Left renal cortex interstitium (tissue), 4 donors: ENCODE measurements around the gene EXO5. TPM values are rescaled to one million over a fixed set of nuclear protein-coding genes. Genes with fewer than 3 reads are reported as not detected.
"Not testable (repeated sequence)": the region's sequence is repeated elsewhere in the genome, so short reads cannot be mapped to it uniquely, and the experiment has no call there.

ENCODE experiments used
- DNase-seq, 4 donors: peaks; one replicate each; pipeline ENCODE4 v3.0.0-alpha.2; 2013; ENCODE audit warnings: low read depth in 4 of 4, low spot score in 2 of 4, missing footprints in 1 of 4
- polyA plus RNA-seq, 4 donors: library from polyadenylated mRNA; unstranded; fragments of 120-200 nt; gene quantifications; one replicate each; pipeline ENCODE4 v1.2.1, GENCODE V29; 2013; ENCODE audit not compliant: insufficient read length in 4 of 4

The EXO5 gene, protein sequence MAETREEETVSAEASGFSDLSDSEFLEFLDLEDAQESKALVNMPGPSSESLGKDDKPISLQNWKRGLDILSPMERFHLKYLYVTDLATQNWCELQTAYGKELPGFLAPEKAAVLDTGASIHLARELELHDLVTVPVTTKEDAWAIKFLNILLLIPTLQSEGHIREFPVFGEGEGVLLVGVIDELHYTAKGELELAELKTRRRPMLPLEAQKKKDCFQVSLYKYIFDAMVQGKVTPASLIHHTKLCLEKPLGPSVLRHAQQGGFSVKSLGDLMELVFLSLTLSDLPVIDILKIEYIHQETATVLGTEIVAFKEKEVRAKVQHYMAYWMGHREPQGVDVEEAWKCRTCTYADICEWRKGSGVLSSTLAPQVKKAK
- polyA plus RNA-seq = 10 to 100 TPM; 10.8 to 13.5 (median 11.6) TPM

DNA sequence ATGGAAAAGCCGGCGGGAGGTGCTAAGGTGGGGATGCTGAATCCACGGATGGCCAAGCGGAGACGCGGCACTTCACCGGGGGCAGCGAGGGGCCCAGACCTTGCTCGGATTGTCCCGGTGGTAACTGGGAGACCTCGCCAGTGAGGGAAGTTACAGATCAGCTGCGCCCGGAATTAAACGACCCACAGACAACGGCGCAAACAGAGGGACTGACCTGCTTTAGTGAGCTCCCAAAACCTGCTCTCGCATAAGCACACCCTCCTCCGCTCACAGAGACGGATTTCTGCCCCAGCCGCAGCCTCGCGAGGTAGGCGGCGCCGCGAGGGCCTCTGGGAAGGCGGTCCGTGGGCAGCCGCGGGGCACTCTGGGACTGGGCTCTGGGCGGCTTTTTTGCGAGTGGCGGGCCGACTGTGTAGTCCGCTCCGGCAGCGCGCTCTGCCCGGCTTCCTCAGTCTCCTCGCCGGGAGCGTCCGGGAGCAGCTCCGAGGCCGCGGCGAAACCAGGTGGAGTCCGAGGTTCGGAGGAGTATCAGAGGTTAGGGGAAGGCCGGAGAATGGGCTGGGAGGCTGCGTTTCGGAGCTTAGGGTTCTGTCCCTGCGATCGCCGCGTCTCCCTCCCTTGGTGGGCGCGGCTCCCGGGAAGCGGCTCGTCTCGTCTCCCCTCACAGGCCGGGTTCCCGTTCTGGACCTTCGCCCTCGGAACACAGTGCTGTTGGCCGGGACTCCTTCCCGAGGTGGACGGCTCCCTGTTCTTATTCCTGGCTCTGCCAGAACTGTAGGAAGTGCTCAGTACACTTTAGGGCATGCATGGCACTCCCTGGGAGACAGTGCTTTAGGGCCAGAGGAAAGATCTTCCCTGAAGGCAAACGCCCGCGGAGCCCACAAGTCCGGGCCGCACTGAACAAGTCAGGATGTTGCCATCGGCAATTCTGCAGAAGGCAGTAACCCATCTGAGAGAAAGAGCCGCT lies at the start of gene EXO5:
EXO5 (plus strand) TSS at position 393 of the 967 bp plus-strand sequence. CDS start 5,778 bp downstream, outside the sequence.
- DNase-seq = peak in 3 of 4 donors; percentile 41 to 65 (median 59)

DNA sequence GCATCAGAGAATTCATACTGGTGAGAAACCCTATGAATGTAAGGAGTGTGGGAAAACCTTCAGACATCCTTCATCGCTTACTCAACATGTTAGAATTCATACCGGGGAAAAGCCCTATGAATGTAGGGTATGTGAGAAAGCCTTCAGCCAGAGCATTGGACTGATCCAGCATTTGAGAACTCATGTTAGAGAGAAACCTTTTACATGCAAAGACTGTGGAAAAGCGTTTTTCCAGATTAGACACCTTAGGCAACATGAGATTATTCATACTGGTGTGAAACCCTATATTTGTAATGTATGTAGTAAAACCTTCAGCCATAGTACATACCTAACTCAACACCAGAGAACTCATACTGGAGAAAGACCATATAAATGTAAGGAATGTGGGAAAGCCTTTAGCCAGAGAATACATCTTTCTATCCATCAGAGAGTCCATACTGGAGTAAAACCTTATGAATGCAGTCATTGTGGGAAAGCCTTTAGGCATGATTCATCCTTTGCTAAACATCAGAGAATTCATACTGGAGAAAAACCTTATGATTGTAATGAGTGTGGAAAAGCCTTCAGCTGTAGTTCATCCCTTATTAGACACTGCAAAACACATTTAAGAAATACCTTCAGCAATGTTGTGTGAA lies 45.5 kb upstream of the EXO5 start:
- DNase-seq = no peak

DNA sequence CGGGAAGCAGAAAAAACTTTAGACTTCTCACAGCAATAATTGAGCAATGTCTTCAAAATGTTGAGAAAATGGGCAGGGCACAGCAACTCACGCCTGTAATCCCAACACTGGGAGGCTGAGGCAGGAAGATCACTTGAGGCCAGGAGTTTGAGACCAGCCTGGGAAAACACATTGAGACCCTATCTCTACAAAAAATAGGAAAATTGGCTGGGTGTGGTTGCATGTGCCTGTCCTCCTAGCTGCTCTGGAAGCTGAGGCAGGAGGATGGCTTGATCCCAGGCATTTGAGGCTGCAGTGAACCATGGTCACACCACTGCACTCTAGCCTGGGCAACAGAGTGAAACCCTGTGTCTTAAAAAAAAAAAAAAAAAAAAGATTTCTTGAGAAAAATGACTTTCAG lies 39.2 kb upstream of the EXO5 start:
- DNase-seq = no peak

DNA sequence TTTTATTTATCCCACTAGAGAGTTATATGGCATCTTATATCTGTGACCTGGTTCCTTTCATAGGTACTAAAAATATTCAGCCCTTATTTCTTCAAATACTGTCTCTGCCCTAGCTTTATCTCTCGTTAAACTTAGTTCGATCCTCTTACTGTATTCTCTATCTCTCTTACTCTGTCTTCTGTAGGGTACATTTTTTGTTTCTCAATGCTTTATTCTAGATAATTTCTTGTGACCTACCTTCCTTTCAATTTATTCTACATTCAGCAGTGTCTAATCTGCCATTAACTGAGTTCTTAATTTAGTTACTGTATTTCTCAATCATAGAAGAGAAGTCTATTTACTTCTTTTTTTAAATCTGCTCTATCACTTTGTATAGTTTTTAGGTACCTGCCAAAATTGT lies 33.3 kb upstream of the EXO5 start:
- no peak for DNase-seq

DNA sequence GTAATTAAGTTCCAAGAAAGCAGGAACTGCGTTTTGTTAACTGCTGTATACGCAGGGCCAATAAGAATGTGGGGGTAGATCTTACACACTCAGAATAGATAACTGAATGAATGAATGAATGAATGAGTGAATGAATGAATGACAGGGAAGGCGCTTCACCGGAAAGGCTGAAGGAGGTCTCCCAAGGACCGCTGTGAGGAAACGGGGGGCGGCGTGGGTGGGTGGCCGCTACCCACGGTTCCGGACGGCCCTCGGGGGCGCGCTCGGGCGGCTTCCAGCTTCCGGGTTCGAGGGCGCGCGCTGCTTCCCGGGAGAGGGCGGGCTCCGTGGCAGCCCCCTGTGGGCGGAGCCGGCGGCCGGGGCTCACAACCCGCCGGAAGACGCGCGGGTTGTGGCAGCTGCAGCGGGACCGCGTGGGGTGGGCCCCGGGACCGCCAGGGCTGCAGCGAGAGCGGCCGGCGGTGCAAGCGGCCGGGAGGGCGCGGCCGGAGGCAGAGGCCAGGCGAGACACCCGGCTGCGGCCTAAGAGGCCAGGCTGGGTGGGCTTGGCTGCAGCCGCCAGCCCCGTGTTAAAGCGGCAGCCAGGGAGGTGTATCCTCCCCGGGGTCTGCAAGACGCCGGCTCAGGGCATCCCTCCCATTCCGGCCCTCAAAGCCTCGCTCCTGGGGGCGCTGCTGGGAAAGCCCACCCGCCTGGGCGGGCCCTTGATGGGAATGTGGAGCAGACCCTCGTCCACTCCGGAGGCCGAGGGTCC lies 31.5 kb upstream of the EXO5 start, which contains the start of gene ZFP69:
ZFP69 (plus strand) TSS at position 367 of the 754 bp plus-strand sequence. CDS start 2,072 bp downstream, outside the sequence.
- DNase-seq = peak in 3 of 4 donors; percentile 31 to 56 (median 44)

DNA sequence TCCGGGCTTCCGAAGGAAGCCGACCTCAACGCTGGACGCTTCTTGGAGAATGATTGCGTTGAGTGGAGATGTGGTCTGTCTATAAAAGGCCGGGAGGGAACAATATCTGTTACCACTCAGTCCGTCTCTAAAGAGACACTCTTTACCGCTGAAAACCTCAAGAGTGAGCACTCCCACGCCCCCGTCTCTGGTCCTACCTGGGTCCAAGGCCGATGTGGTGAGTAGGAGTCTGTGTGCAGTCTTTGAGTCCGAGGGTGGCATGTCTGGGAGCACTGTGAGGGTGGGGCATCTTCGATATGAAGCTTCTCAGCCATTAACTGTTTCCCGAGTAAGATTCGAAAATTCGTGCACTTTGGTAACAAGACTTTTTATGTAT lies 30.9 kb upstream of the EXO5 start:
- DNase-seq = peak in 2 of 4 donors; percentile 16 to 19

DNA sequence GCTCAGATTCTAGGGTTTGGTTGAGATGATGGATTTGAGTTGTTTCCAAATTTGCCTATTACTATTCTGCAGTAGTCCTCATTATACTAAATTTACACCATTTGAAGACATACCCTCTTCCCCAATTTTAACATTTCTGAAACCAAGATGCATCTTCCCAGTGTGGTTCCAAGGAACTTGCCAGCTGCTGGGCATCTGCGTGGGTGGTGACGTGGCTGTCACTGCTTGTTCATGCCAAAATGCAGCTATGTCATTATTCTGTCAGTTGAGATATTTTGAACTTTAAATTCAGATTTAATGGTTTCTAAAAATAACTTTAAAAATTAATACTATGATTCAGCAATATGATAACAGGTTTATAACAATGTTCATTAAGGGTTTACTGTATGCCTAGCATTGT lies 30.3 kb upstream of the EXO5 start:
- no peak for DNase-seq

DNA sequence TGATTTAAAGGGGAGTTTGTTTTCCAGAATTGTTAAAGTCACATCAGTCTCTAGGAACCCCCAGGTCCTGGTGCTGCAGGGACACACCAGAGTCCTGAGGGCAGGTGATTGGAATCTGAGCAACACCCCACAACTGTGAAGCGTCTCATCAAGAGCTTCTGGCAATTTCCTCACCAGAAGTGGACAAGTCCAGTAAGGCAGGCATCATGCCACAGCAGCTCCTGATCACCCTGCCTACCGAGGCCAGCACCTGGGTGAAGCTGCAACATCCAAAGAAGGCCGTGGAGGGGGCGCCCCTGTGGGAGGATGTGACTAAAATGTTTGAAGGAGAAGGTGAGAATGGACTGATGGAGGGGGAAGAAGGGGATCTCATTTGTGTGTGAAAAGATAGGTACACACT lies 29.4 kb upstream of the EXO5 start:
- DNase-seq = no peak

DNA sequence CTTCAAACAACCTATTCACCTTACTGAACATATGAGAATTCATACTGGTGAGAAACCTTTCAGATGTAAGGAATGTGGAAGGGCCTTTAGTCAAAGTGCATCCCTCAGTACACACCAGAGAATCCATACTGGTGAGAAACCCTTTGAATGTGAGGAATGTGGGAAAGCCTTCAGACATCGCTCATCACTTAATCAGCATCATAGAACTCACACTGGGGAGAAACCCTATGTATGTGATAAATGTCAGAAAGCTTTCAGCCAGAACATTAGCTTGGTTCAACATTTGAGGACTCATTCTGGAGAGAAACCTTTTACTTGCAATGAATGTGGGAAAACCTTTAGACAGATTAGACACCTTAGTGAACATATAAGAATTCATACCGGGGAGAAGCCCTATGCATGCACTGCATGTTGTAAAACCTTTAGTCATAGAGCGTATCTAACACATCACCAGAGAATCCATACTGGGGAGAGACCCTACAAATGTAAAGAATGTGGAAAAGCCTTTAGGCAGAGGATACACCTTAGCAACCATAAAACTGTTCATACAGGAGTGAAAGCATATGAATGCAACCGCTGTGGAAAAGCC lies 13.2 kb upstream of the EXO5 start:
- DNase-seq = no peak

DNA sequence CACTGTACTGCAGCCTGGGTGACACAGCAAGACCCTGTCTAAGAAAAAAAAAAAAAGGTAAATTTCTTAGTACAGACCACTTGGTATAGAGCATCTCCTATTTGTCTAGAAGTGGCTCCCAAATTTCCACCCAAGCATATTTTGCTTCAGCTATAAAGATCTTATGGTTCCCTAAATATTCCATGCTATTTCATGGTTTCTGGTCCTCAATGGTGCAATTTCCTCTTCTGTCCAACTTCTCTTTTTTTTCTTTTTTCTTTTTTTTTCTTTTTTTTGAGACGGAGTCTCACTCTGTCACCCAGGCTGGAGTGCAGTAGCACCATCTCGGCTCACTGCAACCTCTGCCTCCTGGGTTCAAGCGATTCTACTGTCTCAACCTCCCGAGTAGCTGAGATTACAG lies 5.9 kb upstream of the EXO5 start:
- not testable (repeated sequence) for DNase-seq

DNA sequence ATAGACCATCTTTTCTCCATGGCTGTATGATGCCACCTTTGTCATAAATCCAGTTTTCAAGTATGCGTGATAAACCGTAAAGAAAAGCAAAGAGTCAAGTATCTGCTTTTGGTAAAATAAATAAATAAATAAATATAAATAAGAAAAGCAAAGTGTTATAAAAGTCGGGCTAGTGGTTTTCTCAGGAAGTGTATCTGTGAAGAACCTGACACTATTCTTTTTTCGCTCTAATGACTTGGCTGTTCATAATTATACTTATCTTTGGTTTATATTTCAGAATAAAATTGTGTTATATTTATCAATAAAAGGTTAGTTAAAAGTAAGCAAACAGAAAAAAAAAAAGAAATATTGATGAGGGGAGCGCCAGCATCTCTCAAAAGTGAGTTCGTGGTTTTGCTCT lies 594 bp upstream of the EXO5 start:
- DNase-seq = no peak

DNA sequence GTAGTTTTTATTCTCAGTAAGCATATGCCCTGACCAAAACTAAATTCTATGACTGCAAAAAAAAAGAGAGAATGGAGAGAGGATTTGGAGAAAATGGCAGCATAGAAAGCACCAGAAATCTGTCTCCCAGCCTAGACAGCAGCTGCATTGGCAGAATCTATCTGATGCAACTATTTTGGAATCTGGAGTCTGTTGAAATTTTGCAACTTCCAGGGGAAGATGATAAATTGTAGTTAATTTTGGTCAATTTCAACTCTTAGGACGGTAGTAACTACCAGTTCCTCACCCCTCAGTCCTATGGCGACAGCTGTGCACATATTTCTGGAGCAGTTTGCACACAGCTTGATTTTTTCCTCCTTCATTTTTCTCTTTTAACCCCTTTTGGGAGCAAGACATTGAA lies 10.9 kb downstream of the EXO5 start:
- DNase-seq = no peak

DNA sequence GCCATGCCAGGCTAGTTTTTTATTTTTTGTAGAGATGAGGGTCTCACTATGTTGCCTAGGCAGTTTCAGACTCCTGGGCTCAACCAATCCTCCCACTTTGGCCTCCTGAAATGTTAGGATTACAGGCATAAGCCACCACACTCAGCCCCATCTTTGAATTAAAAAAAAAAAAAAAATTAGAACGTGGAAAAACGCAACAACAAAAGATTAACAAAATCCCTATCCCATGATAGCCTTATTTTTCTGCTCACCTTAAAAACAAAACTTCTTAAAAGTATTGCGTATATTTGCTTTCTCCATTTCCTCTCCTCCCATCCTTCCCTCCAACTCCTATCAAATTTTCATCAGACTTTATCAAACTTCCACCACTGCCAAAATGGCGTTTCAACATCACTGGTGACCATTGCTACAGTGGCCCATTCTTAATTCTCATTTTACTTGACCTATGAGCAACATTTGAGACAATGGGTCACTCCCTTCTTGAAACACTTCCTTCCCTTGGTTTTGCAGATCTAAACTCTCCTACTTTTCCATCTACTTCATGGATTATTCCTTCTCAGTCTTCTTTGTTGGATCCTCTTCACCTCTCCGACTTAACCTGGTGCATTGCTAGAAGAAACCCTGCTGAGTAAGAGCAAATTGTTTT lies 22.3 kb downstream of the EXO5 start:
- no peak for DNase-seq

DNA sequence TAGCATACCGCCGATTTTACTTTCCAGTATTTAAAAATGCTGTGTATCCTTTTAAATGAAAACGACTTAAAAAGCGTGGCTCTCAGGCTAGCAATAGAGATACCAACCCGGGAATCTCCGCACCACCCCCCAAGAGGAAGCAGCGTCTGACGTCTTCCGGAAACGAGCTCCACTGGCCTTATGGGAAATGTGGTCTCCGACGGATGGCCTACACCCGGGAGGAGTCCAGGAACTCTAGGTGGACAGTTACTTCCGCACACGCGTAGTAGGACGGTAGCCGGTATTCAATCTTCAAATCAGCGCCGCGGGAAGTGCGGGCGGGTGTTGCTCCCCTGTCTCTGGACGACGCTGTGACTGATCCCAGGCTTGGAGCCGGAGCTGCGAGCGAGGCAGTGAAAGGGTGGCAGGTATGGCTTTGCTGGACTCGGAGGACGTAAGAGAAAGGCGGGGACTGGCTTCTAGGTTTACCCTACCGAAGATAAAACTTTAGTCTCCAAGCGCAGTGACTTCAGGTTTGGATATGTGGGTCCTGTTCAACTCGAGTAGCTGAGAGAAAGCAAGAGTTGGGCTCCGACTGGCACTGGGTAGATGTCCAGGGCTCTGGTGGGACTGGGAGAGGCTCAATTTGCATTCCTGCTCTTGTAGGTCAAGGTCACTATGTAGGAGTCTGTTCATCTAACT lies 23.0 kb downstream of the EXO5 start, which contains the start of gene ZNF684:
ZNF684 (plus strand) TSS at position 257 of the 681 bp plus-strand sequence. CDS start 1,530 bp downstream, outside the sequence.
- DNase-seq = peak in 3 of 4 donors; percentile 80 to 90 (median 82)

DNA sequence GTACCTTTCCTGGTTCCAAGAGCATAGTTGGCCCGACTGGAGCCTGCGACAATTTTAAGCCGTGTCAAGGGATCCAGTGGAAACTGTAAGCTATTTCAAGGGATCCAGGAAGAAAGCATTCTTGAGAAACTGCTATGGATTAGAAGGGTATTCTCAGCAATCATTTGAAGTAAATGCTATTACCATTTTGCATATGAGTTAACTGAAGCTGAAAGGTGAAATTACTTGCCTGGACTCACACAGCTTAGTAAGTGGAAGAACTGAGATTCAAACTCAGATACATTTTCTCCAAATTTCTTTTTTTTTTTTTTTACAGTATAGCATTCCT lies 23.5 kb downstream of the EXO5 start:
- no peak for DNase-seq

DNA sequence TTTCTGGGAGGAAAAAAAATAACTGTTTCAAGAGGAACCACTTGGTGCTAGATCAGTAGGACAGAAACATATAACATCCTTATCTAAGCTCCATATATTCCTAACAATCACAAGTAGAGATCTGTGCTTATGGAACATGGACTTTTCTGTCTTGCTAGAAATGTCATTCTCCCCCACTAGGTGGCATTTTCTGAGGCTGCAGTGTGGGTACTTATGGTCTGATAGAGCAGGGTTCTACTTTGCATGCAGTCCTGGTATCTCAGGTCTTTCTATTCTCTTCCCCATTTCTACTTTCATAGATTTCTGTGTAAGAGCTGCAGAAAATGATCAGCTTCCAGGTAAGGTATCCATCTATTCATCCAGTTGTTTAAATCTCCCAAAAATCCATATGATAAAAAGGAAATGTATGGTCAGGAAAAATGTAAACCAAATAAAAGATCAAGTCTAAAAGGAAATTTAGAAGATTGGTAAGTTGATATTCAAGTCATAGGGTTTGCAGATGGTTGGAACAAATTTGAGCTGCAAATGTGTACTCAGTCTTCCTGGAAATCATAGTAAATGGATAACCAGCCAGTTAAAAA lies 24.4 kb downstream of the EXO5 start:
- DNase-seq = peak in 1 of 4 donors; percentile 38

DNA sequence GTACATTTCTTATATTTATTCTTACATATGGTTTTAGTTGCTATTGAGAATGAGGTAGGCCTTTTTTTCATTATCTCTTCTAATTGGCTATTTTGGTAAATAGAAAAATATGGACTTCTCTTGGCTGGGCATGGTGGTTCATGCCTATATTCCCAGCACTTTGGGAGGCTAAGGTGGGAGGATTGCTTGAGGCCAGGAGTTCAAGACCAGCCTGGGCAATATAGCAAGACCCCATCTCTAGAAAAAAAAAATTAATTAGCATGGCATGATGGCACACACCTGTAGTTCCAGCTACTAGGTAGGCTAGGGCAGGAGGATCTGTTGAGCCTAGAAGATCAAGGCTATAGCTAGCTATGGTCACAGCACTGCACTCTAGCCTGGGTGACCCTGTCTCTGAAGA lies 26.0 kb downstream of the EXO5 start:
- no peak for DNase-seq

DNA sequence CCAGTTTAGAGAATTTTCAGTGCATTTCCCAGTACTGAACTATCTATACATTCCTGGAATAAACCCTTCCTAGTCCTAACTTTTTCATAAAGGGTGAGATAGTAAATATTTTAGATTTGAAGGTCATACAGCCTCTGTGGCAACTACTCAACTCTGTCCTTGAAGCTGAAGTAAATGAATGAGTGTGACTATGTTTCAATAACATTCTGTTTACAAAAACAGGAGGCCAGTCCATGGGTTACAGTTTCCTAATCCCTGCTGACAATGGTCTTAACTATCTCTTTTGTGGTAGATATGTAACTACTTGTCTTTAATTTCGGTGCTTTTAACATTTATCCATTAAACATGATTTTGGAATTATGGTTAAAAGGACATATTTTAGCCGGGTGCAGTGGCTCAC lies 27.2 kb downstream of the EXO5 start:
- no peak for DNase-seq
